ENCODE data around the gene SCRN2. TPM values are rescaled to one million over a fixed set of nuclear protein-coding genes. Genes with fewer than 3 reads are reported as not detected.

The SCRN2 gene
- total and polyA plus RNA-seq, 2 of the 13 experiments (the other 11 are each of a cell fraction or from before 2014, with no cell fraction given): 21.7 to 29.5 TPM

- TF ChIP-seq ZNF276 (CRISPR knock-in tag; IDR thresholded peaks at IDR 0.05; ENCODE audit: low read depth) (0 out of 2 replicates have a peak, but pooled peaks have one; percentile 11), ZNF12 (CRISPR knock-in tag; IDR thresholded peaks at IDR 0.05) (0 out of 2 replicates have a peak, but pooled peaks have one; percentile 48), KDM3A (CRISPR knock-in tag; IDR thresholded peaks at IDR 0.05; ENCODE audit: low read depth) (no peak; the same call in 1 of the 2 replicates), JUND (CRISPR knock-in tag; IDR thresholded peaks at IDR 0.05) (peak; percentile 41; the same call in 1 of the 2 replicates), TP53 (CRISPR knock-in tag; conservative IDR thresholded peaks at IDR 0.05) (no peak), KMT2B (CRISPR knock-in tag; IDR thresholded peaks at IDR 0.05) (peak; percentile 87), SMAD1 (CRISPR knock-in tag; IDR thresholded peaks at IDR 0.05; ENCODE audit: borderline replicate concordance, low read depth) (peak; percentile 63; the same call in 1 of the 2 replicates), HNRNPLL (IDR thresholded peaks at IDR 0.05; ENCODE audit: low read depth, low read length, poor library complexity, severe bottlenecking) (peak; percentile 89), ZFP91 (CRISPR knock-in tag; IDR thresholded peaks at IDR 0.05; ENCODE audit: borderline replicate concordance) (peak; percentile 94), KLF16 (CRISPR knock-in tag; IDR thresholded peaks at IDR 0.05) (peak in 1 of 2 experiments; percentile 96; a peak in 2 of 4 replicates), BHLHE40 (IDR thresholded peaks at IDR 0.05; ENCODE audit: low read length) (peak; percentile 12; the same call in 1 of the 2 replicates), MIER2 (CRISPR knock-in tag; IDR thresholded peaks at IDR 0.05) (0 out of 2 replicates have a peak, but pooled peaks have one; percentile 61), STAT5B (CRISPR knock-in tag; IDR thresholded peaks at IDR 0.05) (peak; percentile 75; the same call in 1 of the 2 replicates), RFX1 (IDR thresholded peaks at IDR 0.05) (peak; percentile 97), THYN1 (CRISPR knock-in tag; IDR thresholded peaks at IDR 0.05; ENCODE audit: borderline replicate concordance, low read depth) (no peak), PAX8 (CRISPR knock-in tag; IDR thresholded peaks at IDR 0.05; ENCODE audit: borderline replicate concordance) (no peak), ARID5B (CRISPR knock-in tag; IDR thresholded peaks at IDR 0.05) (peak; percentile 42), ZNF350 (CRISPR knock-in tag; IDR thresholded peaks at IDR 0.05; ENCODE audit: borderline replicate concordance, low read depth) (peak; percentile 95), ZNF224 (CRISPR knock-in tag; IDR thresholded peaks at IDR 0.05) (peak; percentile 80; the same call in 1 of the 2 replicates), ZNF670 (CRISPR knock-in tag; IDR thresholded peaks at IDR 0.05; ENCODE audit: borderline replicate concordance) (peak; percentile 91; the same call in 1 of the 2 replicates), PPARG (CRISPR knock-in tag; conservative IDR thresholded peaks at IDR 0.05) (peak; percentile 27; the same call in 1 of the 2 replicates), RFX5 (IDR thresholded peaks at IDR 0.05; ENCODE audit: low read depth, low read length) (no peak)
Observed at GRCh38 chr17:47831003-47831933, 9.8 kb downstream of the SCRN2 start, which contains the start of the genes LRRC46 and MRPL10 (continued).

All from HepG2 (cell line).